A549 treated with RU486 at 1 μM for 4 hours (cell line): ENCODE data around the gene BCOR. TPM values are rescaled to one million over a fixed set of nuclear protein-coding genes. Genes with fewer than 3 reads are reported as not detected.

ENCODE experiments used
- total RNA-seq: library from RNA; stranded (reverse); fragments of 200-300 nt; extraction: Qiagen RNA extraction; gene quantifications from 5 replicates; pipeline ENCODE4 v1.2.3, GENCODE V29; 2022; ENCODE audit warnings: low read depth

Gene BCOR
- 20.9 to 31.6 TPM (median 24.2 TPM) in 5 replicates for total RNA-seq

GRCh38 chrX:40097504-40098263, at the start of gene BCOR:
Gene BCOR, minus strand, starts transcription at chrX:40097958. Its CDS starts 20,029 bp downstream, at chrX:40077929.

